ENCODE data around the gene TJP3.
A peak's percentile ranks its signal among the peaks of the same experiment; 100 is the strongest.

TJP3 gene

DNA sequence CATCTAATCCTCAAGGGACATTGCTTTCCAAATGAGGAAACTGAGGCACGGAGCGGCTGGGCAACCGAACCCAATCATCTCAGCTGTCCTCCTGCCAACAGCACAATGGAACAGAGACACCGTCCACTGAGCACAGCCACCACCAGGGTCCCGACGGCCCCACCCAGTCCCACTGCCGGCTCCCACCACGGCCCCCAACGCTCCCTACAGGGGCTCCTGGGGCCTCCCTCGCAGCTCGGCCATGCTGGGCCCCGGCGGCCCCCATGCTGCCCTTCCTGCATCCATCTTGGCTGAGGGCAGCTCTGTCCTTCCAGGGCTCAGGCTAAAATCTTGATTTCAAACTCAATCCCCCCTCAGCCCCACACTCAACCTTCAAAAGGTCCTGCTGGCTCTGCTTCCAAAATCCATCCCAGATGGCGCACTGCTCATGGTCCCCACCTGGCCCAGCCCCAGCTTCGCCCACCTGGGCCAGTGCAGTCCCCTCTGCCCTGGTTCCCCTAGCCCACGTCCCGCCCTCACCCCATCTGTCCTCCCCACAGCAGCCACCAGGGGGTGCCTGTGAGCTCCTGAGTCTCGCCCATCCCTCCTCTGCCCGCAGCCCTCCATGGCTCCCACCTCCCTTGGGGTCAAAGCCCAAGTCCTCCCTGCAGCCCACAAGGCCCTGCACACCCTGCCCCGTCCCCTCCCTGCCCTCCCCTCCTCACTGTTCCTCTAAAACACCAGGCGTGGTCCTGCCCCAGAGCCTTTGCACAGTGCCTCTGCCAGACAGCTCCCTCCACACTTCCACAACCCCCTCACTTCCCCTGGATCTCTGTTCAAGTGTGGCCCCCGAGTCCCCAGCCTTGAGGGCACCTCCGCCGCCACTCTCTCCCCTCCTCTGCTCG, 15.8 kb upstream of the TJP3 start:
- peak; percentile 49 to 61 for DNase-seq

DNA sequence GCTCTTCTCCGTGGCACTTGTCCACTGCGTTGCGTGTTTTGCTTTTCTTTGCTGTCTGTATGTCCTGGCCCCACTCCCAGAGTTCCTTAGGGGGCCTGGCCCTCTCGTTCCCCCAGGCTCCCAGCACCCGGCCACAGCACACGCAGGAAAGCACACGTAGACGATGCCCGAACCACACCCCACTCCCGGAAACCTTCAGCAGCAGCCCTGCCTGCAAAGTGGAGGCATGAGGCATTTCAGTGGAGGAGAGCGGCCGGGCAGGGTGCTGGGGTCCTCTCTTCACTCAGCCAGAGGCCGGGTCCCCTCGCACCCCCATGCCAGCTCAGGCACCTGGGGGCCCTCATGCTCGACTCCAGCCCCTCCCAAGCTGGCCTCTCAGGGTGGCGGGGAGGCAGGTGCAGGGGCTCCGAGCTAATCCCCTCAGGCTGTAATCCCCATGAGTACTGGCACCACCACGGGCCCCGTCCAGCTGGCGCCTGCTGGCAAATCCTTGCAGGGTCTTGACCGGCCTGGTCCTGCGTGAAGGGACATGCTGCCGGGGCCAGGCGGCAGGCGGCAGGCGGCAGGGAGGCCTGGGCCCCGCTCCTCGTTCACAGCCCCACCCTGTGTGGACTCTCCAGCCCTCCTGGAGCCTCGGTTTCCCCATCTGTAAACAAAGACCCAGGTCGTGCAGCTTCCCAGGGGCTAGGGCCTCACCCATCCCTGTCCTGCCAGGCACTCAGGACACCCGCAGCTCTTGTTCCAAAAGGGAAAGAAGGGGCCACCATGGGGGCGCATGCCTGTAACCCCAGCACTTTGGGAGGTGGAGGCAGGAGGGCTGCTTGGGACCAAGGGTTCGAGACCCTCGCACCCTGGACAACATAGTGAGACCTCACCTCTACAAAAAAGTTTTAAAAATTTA, 14.9 kb upstream of the TJP3 start:
- DNase-seq, result no peak

DNA sequence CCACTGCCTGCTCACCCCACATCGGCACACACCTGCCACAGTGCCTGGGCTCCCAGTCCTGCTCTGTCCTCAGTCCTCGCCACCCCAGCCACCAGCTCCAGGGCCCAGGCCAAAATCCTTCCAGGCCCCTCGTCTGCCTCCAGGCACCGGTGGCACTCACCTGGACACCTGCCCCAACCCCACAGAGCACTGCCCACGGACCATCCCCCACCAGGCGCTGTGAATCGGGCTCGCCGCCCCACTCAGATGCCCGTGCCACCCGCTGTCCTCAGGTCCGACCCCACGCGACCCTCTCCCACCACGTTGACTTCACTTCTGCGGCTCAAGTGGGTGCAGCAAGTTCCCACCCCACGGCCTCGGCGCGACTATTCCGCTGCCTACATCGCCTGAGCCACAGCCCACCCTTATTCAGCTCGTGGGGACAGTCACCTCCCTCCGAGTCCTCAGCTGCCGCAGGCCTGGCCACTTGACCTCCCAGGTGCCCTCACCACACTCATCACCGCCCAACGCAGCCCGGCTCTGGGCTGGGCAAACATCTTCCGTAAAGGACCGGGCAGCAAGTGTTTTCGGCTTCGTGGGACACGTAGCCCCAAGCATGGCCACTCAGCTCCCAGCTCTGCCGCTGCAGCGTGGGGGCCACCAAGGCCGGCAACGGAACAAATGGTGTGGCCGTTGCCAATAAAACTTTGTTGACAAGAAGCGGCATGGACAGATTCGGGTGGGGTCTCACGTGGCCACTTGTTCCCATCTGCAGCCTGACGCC, 13.6 kb upstream of the TJP3 start:
- no peak for DNase-seq

DNA sequence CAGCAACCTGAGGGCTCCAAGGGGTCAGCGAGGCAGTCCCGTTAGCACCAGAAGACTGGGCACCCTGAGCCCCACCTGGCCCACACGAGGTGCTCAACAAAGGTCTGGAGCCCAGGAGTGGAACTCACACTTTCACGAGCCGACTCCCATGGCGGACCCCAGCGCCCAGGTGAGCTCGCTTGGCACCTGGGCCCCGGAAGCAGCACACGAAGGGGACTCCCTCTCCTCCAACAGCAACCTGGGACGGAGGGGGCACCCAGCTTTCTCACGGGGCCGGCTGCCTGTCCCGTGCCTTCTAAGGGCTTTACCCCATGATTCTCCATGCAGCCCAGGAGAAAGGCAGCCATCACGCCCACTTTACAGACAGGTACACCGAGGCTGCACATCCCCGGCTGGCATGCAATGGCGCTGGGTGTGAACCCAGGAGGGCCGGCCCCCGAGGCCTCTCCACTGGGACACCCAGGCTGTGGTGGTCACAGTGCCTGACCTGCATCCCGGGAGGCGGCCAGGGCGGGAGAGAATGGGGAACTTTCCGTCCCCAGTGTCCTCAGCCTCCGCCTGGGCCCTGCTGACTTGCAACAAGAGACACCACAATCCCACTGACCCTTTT, 13.0 kb upstream of the TJP3 start:
- DNase-seq, result no peak

DNA sequence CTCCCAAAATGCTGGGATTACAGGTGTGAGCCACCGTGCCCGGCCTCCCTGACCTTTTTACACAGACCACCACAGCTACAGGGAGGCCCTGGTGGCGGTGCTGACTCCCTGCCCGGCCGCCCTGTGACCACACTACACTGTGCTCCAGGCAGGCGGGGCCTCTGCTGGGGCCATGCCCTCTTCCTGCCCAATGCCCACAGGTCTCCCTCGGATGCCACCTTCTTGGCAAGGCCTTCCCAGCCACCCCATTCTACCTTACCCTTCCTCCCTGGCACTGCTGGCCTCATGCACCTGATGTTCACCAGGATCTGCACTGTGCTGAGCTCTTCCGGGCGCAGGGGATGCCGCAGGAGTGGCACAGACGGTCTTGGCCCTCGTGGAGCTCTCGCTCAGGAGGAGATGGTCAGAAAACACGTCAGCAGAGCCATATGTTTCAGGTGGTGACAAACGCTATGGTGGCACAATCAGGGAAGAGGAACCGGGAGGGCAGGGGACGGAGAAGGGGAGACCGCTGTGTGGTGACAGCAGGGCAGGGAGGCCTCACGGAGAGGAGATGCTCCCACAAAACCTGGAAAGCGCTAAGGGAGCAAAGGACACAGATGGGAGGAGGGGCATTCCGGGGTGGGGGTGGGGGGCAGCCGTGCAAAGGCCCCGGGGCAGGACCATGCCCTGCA, 12.1 kb upstream of the TJP3 start:
- DNase-seq, result no peak

DNA sequence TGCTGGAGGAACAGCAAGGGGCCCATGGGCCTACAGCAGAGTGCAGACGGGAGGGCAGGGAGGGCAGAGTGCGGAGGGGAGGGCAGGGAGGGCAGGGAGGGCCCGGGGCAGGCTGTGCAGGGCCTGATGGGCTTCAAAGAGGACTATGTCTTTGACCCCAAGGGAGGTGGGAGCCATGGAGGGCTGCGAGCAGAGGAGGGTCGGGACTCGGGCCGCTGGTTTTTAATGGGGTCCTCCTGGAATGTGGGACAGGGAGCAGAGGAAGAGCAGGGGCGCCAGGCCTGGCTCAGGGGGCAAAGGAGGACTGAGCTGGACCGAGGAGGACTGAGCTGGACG, 11.6 kb upstream of the TJP3 start:
- DNase-seq, result no peak

DNA sequence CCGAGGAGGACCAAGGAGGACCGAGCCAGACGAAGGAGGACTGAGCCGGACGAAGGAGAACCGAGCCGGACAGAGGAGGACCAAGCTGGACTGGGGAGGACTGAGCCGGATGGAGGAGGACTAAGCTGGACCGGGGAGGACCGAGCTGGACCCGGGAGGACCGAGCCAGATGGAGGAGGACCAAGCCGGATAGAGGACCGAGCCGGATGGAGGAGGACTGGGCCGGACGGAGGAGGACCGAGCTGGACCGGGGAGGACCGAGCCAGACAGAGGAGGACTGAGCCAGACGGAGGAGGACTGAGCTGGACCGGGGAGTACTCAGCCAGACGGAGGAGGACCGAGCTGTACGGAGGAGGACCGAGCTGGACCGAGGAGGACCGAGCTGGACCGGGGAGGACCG, 11.1 kb upstream of the TJP3 start:
- no peak for DNase-seq

DNA sequence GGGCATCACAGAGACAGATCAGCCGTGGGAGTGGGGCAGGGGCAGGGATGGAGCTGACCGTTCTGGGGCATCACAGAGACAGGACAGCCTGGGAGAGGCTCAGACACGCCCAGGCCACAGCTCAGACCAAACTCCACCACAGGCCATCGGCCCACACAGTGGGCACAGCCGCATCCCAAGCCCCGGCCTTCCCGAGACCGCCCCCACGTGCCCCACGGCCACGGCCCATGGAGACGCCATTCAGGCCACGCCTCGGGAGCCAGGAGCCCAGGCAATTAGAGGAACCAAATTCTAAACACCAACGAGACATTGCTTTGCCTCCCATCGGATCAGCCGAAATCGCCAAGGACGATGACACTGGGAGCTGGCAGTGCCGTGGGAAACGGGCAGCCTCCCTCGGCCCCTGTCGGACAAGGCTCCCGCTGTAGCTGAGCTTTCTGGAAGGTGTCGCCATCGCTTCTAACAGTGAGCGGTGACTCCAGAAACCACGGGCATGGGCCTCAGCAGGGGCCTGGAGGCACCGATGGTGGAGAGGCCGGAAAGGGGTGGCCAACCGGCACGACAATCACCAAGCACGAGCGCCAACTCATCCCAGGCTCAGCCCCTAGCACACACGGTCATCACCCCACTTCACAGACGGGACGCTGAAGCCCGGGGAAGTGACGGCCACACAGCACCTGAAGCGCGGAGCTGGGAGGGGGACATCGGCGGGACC, 10.4 kb upstream of the TJP3 start:
- no peak for DNase-seq

DNA sequence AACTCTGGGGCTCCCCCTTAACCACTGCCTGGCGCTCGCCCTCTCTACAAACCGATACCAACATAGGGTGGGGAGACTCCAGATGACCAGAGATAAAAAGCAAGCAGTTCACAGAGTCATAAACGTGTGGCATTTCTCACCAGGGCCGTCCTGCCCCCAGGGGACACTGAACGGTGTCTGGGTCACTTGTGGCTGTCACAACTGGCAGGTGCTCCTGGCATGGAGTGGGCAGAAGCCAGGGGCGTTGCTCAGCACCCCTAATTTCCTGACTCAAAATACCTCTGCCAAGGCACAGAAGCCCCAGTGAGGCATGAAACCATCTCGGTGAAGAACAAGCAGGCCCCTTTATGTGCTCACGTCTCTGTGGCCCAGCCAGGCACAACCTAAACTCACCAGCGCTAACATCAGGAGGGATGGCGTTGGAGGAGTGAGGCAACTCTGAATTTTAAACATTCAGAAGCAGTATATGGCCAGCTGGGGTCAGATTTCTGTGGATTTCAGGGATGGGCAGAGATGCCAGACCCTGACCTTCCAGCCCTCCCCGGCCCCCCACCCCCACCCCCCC, 9.7 kb upstream of the TJP3 start:
- no peak for DNase-seq

DNA sequence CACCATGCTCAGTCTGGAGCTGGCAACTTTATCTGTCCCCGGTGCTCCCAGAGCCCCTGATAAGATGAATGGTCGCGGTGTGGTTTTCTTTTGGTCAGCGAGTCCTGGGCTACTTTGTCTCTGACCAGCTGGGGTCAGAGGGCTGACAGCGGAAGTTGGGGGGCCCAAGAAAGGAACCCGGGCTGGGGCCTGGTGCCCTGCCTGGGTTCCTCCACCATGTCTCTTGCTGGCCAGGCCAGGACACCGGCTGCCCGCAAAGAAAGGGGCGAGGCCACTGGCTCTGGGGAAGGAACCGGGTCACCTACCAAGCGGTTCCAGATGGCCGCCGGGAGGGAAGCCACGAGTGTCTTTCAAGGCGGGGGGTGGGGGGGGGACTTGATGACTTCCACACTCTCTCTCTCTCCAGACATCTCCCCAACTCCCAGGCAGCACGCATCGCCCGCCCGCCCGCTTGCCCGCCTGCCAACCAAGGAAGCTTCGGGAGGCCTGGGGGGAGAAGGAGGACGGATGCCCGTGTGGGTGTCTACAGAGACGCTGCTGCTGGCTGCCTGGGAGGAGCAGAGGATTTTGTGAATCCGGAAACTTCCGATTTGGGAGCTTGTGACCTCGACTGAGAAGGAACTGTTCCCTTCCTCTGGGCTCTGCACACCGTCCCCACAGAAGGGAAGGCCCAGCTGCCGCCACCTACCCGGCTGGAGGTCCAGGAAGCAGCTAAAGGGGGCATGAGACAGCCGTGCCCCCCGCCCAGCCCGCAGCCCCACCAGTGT, 9.0 kb upstream of the TJP3 start:
- DNase-seq, result no peak

DNA sequence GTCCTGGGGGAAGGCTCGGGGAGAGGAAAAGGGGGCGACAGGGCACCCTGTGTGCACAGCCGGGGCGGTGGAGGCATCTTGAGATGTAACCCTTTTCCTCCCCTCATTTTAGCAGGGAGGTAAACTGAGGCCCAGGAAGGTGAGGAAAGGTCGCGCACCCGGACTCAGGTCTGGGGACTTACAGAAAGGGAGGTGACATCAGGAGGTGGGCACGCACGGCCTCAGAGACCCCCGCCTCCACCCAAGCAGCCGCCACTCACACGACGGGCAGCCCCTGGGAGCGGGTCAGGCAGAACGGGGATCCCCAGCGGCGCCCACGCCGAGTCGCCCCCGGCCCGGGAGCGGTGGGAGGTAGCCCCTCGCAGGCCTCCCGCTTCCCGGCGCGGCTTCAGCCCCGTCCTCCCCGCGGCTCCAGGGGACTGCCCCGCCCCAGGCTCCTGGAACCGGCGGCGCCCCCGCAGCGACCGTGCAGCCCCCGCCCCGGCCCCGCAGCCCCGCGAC, 8.4 kb upstream of the TJP3 start:
- no peak for DNase-seq

DNA sequence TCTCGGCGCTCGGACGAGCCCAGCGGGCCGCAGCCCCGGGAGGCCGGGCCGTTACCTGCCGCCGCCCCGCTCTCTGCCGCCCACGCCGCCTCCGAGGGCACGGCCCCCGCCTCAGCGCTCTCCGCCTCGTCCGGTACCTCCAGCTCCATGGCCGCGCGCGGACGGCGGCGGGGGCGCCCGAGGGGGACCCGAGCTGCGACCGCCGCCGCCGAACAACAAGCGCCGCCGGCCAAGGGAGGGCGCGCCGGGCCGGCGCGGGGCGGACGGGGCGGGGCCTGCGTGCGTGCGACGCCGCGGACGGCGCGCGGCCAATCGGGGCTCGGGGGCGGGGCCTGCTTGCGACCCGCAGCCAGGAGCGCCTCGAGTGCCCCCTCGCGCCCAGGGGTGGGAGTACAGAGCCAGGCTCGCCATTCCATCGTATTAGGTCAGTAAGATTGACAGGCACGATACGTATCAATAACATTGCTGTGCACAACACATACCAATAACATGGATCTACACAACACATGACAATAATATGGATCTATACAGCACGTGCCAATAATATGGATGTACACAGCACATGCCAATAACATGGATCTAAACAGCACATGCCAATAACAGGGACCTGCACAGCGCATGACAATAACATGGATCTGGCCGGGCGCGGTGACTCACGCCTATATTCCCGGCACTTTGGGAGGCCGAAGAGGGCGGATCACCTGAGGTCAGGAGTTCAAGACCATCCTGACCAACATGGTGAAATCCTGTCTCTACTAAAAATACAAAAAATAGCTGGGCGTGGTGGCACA, 7.7 kb upstream of the TJP3 start, which contains the start of gene PIP5K1C:
PIP5K1C (minus strand) TSS at position 227 of the 791 bp plus-strand sequence; CDS start at position 149, 78 bp downstream.
- DNase-seq, result peak; percentile 91 to 95

DNA sequence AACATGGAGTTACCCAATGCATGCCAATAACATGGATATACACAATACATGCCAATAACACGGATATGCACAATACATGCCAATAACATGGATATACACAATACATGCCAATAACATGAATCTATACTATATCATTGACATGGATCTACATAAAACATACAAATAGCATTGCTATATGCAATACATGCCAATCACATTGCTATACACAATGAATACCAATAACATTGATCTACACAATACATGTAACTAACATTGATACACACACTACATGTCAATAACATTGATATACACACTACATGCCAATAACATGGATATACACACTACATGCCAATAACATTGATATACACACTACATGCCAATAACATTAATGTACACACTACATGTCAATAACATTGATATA, 7.0 kb upstream of the TJP3 start:
- no peak for DNase-seq

DNA sequence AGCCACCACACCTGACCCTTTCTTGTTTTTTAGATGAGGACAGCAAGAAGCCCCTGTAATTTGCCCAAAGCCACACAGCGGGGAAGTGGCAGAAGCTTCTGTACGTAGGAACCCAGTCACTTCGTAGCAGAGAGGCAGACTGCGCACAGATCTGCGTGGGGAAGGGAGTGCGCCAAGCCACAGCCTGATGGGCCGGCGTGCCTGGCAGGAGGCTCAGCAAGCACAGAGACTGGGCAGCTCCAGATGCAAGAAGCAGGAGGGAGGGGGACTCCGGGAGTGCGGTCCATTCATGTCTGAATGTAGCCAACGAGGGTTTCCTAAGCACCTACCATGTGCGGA, 347 bp upstream of the TJP3 start:
- DNase-seq, result no peak

DNA sequence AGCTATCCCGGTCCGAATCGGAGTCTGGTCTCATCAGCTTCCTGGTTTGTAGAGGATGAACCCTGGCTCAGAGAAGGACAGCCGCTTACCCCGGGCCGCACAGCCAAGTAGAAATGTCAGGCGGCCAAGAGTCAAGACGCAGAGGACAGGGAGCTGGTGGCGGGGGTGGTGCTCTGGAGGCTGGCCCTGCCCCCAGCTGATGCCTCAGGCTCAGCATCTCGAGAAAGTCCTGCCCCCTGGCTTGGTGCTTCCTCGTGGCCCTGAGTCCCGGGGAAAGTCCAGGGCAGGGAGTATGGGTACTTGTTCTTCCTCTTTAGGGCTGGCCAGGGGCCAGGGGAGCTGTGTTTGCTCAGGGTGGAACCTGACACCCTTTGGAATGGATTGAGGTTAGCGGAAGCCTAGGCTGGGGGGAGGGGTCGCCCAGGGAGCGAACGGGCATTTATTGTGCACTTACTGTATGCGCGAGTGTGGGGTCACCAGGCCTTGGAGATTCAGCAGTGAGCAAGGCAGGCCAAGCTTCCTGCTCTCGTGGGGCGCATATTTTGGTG, 2.2 kb downstream of the TJP3 start:
- no peak for DNase-seq

DNA sequence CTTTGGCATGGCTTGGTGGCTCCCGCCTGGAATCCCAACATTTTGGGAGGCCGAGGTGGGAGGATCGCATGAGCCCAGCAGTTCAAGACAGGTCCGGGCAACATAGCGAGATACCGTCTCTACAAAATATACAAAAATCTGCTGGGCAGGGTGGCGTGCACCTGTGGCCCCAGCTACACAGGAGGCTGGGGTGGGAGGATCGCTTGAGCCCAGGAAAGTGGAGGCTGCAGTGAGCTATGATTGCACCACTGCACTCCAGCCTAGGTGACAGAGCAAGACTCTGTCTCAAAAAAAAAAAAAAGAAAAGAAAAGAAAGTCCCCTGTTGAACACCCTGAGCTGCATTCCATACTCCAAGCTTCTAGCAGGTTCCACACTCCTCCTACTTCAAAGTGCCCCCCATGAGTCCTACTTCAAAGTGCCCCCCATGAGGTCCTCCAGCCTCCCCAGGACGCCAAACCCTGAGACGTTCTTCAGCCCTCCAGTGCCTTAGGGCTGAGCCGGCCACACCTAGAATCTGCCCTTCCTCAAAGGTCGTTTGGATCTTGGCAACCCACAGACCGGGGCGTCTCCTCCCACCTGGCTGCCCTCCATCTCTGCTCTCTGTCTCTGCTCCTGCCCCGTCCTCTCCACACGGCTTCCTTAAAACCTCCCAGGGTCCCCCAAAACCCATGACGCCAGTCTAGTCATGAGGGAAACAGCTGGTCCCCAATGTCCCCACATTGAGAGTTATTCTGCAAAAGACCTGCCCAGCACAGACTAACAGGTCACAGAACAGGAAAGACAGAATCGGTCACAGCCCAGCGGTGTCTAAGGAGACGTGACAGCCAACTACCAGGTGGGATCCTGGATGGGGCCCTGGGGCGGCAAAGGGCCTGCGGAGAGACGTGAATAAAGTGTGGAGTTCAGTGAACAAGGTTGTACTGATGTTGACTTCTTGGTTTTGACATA, 4.8 kb downstream of the TJP3 start:
- DNase-seq, result no peak

DNA sequence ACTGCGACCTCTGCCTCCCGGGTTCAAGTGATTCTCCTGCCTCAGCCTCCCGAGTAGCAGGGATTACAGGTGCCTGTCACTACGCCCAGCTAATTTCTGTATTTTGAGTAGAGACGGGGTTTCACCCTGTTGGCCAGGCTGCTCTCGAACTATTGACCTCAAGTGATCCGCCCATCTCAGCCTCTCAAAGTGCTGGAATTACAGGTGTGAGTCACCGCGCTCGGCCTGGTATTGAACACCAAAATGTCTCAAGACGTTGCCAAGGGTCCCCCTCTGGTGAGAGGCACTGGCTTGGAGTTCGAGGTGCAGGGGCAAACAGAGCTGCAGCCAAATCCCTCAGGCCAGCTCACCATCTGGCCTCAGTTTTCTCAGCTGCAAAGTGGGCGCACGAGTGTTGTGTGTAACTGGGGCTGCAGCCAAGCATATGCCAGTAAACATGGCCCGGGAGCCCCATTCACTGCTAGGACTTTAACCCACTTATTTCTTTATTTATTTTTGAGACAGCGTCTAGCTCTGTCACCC, 8.0 kb downstream of the TJP3 start:
- no peak for DNase-seq

DNA sequence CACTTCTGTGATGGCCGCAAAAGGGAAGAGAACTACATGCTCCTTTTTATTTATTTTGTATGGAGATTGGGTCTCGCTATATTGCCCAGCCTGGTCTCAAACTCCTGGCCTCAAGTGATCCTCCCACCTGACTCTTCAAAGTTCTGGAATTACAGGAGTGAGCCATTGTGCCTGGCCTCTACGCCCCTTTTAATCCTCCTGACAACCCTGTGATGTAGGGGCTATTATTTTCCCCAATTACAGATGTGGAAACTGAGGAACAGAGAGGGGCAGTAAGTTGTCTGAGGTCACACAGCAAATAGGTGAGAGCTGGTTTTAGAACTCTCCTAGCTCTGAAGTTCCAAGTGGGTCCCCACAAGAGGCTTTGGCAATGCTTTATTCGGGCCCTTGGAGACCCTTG, 11.7 kb downstream of the TJP3 start:
- no peak for DNase-seq

Data from activated CD4-positive, alpha-beta T cell treated with anti-CD3 and anti-CD28 coated beads for 4 hours (primary cell).